Globus pallidus (tissue), 1 donor: ENCODE measurements around the gene GPR21.

ENCODE experiments used
- DNase-seq: peaks from one replicate; pipeline ENCODE4 v3.0.0-alpha.2; 2015; ENCODE audit warnings: low spot score

The GPR21 gene

DNA sequence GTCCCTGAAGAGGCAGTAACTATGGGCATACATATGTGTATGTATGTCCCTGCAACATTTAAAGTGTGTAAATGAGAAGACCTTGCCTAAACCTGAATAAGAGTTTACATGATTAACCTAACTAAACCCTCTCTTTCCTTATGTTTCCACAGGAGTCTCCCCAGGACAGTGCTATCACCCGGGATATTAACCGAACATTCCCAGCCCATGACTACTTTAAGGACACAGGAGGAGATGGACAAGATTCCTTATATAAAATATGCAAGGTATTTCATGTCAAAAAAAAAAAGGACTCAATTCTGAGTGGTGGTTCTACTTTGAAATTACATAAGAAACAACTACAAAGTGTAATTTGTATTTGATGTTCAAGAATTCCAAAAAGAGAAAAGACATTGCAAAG is 31.7 kb downstream of the GPR21 start:
- no peak for DNase-seq

DNA sequence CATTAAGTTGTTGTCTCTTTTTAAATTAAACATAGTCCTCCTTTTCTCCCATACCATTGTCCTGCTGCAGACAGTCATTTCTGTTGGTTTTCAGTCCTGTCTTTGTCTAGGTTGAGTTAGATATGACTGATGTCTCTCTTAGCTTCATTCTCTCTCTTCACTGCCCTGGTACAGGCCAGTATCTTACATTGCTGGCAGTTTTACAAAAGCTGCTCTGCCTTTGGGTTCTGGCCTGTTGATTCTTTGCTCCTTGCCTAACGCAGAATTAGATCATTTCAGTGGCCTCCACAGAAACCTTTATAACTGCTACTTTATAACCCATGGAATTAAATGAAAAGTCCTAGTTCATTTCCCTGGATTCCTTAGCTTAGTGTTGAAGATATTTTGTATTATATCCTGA is 33.7 kb downstream of the GPR21 start:
- DNase-seq = peak; percentile 16

DNA sequence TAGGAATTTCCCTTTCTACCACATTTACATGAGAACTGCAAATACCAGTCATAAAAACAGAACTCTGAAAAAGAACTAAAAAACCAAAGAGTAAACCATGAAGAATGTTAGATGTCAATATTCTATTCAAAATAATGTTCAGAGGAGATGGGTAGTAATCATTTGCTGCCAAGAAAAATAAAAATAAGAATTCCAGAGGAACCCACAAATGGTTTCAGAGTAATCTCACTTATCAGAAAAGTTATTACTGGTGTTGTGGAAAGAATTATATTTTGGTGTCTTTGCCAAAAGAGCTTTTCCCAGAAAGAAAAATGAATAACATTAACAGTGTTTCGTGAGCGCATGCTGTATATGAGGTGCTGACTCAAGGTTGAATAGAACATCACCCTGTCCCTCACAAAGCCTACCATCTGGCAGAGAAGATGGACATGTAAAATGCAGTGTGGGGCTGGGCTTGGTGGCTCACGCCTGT is 35.6 kb downstream of the GPR21 start:
- DNase-seq = no peak

DNA sequence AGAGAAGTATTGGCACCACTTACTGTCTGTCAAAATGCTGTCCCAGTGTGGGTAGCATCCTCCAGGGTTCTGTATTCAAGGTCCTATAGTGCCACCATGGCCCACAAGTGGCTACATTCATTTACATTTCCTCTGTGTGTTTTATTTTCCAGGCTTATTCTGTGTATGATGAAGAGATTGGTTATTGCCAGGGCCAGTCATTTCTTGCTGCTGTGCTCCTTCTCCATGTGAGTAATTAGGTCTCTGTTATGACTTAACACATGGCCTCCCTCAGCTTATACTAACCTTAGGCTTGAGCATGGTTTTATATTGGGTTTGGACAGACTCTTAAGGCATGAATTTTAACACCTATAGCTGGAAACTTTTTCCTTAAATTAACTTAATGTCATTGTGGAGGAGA is 36.7 kb downstream of the GPR21 start:
- no peak for DNase-seq

DNA sequence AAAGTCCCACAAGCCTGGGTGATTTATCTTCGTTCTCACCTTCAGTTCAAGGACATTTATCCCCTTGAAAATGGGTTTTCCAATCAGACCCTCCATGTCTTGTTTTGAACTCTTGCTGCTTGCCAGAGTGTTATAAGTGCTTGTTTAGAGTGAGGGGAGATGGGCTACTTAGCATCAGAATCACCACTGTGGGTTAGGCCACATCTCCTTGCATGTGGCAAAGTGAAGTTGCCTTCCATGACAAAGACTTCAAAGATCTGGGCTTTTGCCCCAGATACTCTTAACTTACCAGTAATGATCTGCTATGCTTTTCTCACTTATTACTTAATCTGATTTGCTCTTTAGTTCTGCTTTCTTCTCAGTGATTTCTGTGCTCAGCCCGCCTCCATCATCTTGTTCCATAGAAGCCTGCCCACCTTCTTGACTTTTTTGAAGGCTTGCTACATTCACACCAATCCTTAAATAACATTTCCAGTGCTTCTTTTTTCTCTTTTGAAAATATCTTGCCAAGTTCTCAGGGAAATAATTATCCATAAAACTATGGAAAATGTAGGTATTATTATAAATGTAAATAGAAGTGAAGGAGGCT is 39.0 kb downstream of the GPR21 start:
- DNase-seq = no peak

DNA sequence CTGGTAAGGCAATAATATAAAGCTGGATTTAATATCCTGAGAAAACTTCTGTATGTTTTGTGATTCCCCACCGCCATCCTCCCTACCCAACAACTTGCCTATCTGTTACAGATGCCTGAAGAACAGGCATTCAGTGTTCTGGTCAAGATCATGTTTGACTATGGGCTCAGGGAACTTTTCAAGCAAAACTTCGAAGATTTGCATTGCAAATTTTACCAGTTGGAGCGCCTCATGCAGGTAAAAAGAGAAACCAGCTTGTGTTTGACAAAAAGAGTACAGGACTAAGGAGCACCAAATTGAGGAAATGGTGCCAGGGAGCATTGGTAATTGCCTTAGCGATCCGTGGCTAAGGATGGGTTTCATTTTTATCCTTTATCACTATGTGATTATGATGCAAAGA is 40.0 kb downstream of the GPR21 start:
- no peak for DNase-seq

DNA sequence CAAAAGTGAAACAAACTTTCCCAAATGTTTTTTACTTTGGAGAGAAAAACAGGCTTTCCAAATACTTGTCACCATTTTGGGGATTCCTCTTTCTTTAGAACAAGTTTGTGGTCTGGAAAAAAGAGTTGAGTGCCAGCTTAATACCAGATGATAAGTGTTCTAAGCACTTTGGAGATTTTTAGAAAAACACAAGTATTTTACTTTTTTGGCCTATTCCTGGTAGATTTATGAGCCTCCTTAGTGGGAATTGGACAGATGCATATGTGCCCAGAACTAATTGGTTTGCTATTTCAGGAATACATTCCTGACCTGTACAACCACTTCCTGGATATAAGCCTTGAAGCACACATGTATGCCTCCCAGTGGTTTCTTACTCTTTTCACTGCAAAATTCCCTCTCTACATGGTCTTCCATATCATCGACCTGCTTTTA is 40.5 kb downstream of the GPR21 start:
- DNase-seq = no peak

DNA sequence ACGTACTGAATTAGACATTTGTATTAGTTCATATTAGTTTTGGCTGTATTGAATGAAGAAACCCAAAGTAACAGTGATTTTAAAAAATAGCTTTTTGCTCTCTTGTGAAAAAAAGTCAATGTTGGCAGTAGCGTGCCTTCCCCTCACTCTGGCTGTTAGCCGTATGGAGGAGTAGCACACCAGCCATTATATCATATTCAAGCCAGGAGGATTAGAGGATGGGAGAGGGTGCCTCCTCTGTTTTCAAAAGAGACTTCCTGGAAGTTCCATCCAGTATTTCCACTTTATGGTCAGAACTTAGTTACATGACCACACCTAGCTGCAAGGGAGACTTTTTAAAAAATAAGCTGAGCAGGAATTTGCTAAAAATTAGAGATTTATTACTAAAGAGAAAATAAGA is 41.2 kb downstream of the GPR21 start:
- DNase-seq = no peak

DNA sequence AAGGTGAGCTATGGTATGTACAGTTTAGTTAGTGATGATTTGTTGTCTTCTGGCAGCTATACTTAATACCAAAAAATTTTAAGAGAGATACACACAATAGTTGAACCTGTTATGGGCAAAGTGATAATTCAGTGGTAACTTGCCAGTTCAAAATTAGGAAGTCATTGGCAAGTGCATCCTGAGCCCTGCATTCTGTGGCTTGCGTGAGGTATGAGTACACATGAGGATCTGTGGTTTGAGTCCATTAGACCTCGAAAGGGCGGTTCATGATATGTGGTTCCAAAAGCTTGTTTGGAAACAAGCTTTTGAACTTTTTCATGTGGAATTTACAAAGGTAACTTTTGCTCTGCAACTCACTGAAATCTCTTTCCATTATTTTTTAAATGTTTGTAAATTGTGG is 47.0 kb downstream of the GPR21 start:
- DNase-seq = no peak

DNA sequence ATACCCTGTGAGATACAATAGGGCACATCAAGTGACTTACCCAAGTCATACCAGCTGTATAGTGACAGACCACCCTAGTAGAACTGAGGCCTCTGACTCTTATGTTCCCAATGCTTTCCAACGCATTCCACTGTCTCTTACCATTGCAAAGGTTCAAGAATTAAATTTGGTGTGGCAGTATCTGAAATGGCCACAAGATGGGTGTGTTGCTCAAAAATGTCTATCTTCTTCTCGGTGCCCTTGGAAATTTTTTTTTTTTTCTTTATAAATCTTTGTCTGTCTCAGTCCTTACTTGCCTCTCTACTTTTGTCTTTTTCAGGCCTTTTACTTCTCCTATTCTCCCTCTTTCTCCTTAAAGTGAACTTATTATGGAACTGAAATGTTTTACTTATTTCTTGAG is 48.4 kb downstream of the GPR21 start:
- DNase-seq = no peak

DNA sequence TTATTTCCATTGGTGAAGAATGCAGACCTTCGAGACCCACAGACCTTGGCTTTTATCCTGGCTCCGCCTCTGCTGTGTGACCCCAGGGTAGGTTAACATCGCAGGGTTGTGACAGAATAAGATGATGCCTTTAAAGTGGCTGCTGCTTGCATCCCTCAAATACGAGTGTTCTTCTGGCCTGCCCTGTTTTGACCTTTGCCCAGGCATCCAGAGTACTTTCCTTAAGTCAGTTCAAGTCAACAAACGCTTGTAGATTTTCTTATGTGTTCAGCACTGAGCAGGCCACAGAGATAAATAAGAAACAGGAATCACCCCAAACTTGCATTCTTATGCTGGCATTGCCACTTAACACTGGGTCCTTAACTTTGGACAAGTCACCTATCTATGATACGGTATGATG is 50.2 kb downstream of the GPR21 start:
- no peak for DNase-seq

DNA sequence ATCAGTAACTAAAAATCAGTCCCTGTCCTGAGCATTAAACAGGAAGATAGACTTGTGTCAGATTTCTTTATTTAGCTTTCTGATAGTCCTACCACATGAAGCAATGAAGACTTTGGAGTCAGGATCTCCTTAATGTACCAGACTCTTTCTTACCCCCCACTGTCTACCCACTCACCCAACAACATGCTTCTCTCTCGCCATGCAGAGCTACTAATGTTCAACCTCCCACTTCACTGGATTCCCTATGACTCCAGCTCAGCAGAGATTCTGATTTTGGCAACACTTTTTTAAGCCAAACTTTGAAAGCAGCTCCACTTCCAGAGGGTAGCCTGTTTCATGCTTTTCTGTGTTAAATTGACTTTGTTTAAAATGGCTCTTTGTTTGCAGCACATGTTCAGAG is 50.8 kb downstream of the GPR21 start:
- DNase-seq = no peak
